Measurements from ENCODE around the gene DLG2.
"Not testable (repeated sequence)": the region's sequence is repeated elsewhere in the genome, so short reads cannot be mapped to it uniquely, and the experiment has no call there.

Gene DLG2

DNA sequence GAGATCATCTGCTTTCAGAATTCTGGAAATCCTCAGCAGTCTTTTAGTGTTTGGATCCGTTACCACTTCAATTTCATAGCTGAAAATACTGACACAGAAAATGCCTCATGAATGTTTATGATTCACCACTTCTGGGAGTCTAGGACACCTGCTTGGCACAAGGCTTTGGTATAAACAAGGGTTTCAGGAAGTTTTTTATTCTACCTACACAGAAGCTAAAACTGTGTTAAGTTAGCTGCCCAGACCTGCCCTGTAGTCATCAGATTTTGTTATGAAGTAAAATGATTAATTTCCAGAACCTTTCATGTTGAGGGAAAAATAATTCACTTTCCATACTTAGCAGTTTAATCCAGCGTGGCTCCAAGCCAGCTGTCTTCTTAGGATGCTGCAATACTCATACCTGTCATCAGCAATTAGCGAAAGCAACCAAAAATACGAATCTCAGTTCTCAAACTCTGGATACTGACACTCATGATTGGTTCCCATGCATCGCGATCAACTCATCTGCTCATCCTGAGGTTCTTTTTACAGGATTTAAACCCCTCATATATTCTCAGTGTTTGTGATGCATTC lies 1882.4 kb downstream of the DLG2 start:
- Histone ChIP-seq H3K4me1 (ENCODE audit: insufficient read depth, low read length) (no peaks in the 10 kb centered on the region), H3K9me3 (ENCODE audit: low read length) (peaks cover 2% of the 10 kb centered on the region), H2AFZ (ENCODE audit: low read depth, low read length) (no peak overlapping the region), H3K27me3 (ENCODE audit: insufficient read depth, low read length) (no peaks in the 10 kb centered on the region), H3K4me3 (ENCODE audit: low read length) (no peak overlapping the region), H3K36me3 (ENCODE audit: insufficient read depth, low read length) (no peaks in the 10 kb centered on the region)

DNA sequence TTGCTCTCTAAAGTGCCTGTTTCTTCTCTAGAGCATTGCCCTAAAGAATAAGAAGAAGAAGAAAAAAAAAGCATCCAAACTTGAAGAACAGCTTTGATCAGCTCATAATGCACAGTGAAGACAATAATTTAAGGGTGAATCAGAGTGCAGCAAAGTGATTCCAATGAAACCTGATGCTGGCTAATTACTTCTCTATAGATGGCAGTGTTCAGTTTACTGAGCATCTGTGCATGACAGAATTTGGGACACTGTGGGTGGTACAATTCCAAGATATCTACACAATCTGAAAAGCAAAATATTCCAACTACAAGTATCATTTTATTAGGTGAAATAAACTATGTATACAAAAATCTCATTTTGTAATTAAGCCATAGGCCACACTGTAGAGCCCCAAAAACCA lies 1890.5 kb downstream of the DLG2 start:
- Histone ChIP-seq H2AFZ (ENCODE audit: low read depth, low read length) (no peak overlapping the region), H3K9me3 (ENCODE audit: low read length) (no peaks in the 10 kb centered on the region), H3K4me1 (ENCODE audit: insufficient read depth, low read length) (no peaks in the 10 kb centered on the region), H3K4me3 (ENCODE audit: low read length) (no peak overlapping the region), H3K27me3 (ENCODE audit: insufficient read depth, low read length) (no peaks in the 10 kb centered on the region), H3K36me3 (ENCODE audit: insufficient read depth, low read length) (no peaks in the 10 kb centered on the region)

DNA sequence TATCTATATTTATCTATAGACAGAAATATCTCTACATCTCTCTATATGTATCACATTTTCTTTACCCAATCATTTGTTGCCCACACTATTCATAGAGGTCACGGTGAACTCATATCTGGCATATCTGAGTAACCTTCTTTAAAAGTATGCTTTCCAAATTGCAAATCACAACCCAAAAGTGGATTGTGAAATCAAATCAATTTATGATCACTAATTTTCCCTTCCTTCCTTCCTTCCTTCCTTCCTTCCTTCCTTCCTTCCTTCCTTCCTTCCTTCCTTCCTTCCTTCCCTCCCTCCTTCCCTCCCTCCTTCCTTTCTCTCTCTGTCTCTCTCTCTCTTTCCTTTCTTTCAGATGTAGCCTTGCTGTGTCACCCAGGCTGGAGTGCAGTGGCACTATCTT lies 1893.0 kb downstream of the DLG2 start:
- Histone ChIP-seq H3K4me3 (ENCODE audit: low read length) (no peak overlapping the region), H3K27me3 (ENCODE audit: insufficient read depth, low read length) (no peaks in the 10 kb centered on the region), H2AFZ (ENCODE audit: low read depth, low read length) (no peak overlapping the region), H3K4me1 (ENCODE audit: insufficient read depth, low read length) (no peaks in the 10 kb centered on the region), H3K36me3 (ENCODE audit: insufficient read depth, low read length) (no peaks in the 10 kb centered on the region), H3K9me3 (ENCODE audit: low read length) (no peaks in the 10 kb centered on the region)

DNA sequence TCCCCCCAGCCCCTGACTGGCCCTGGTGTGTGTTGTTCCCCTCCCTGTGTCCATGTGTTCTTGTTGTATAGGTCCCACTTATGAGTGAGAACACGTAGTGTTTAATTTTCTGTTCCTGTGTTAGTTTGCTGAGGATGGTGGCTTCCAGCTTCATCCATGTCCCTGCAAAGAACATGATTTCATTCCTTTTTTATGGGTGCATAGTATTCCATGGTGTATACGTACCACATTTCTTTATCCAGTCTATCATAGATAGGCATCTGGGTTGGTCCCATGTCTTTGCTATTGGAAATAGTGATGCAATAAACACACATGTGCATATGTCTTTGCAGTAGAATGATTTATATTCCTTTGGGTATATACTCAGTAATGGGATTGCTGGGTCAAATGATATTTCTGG lies 1895.9 kb downstream of the DLG2 start:
- H3K27me3 ChIP-seq (ENCODE audit: insufficient read depth, low read length); H3K36me3 ChIP-seq (ENCODE audit: insufficient read depth, low read length); H3K4me1 ChIP-seq (ENCODE audit: insufficient read depth, low read length); H2AFZ ChIP-seq (ENCODE audit: low read depth, low read length); H3K9me3 ChIP-seq (ENCODE audit: low read length); H3K4me3 ChIP-seq (ENCODE audit: low read length): not testable (repeated sequence)

DNA sequence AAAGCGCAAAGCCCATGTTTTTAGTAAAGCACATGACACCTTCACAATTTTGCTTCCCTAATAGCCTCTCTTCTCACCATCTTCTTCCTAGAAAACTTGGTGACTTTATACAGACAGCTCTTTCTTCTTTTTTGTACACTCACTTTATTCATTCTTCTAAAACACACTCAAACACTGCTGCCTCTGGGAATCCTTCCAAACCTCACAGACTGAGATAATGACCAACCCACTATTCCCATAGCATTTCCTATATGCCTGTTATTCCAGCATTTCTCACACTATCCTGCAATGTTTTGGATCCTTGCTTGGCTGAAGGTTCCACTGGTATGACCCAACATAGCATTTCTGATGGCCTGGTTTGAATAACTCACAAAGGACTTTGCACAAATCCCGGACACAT lies 1898.9 kb downstream of the DLG2 start:
- H3K4me3 ChIP-seq (ENCODE audit: low read length): no peak overlapping the region
- no peaks in the 10 kb centered on the region for H3K9me3 ChIP-seq (ENCODE audit: low read length)

DNA sequence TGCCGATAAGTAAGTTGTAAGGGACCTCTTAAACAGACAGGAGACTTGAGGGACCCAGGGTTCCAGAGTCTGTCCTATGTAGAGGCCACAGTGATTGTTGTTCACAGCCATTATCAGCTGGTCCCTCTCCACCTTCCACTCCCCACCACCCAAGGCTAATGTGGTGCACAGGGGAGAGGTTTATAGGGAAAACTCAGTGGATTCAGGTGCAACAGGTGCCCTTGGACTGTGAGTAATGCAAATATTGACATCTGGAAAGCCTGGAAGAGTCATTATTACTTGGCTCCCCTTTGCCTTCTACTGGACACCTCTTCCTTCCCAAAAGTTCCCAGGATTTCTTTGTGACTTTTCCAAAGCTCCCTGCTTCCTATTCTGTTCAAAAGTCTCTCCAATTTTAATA lies 1899.9 kb downstream of the DLG2 start:
- no peak overlapping the region for H3K4me3 ChIP-seq (ENCODE audit: low read length)
- H3K9me3 ChIP-seq (ENCODE audit: low read length): no peaks in the 10 kb centered on the region
- no peaks in the 10 kb centered on the region for H3K27me3 ChIP-seq (ENCODE audit: insufficient read depth, low read length)
- no peak overlapping the region for H2AFZ ChIP-seq (ENCODE audit: low read depth, low read length)
- no peaks in the 10 kb centered on the region for H3K36me3 ChIP-seq (ENCODE audit: insufficient read depth, low read length)
- peaks cover 19% of the 10 kb centered on the region for H3K4me1 ChIP-seq (ENCODE audit: insufficient read depth, low read length)

More for the DNA sequence above, 1898.9 kb downstream of the DLG2 start:
- no peaks in the 10 kb centered on the region for H3K27me3 ChIP-seq (ENCODE audit: insufficient read depth, low read length)
- H2AFZ ChIP-seq (ENCODE audit: low read depth, low read length): no peak overlapping the region
- H3K4me1 ChIP-seq (ENCODE audit: insufficient read depth, low read length): peaks cover 19% of the 10 kb centered on the region
- H3K36me3 ChIP-seq (ENCODE audit: insufficient read depth, low read length): no peaks in the 10 kb centered on the region

DNA sequence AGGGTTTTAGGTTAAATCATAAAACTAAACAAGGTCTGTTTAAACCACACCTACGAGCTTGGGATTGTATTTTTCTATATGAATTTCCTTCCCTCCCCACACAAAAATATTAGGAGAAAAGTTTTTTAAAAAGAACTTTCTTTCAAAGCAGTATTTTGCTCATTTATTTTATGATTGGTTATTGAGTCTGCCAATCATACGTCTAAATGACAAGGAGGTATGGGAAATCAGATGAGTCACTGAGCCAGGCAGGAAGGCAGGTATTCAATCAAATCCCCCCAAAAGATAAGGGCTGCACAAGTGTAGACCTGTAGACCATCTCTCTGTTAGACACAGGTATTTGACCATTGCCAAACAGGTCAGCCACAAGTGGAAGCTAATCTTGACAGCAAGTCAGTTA lies 1900.8 kb downstream of the DLG2 start:
- Histone ChIP-seq H3K36me3 (ENCODE audit: insufficient read depth, low read length) (no peaks in the 10 kb centered on the region), H3K9me3 (ENCODE audit: low read length) (no peaks in the 10 kb centered on the region), H3K4me3 (ENCODE audit: low read length) (no peak overlapping the region), H2AFZ (ENCODE audit: low read depth, low read length) (no peak overlapping the region), H3K27me3 (ENCODE audit: insufficient read depth, low read length) (no peaks in the 10 kb centered on the region), H3K4me1 (ENCODE audit: insufficient read depth, low read length) (peaks cover 21% of the 10 kb centered on the region)

DNA sequence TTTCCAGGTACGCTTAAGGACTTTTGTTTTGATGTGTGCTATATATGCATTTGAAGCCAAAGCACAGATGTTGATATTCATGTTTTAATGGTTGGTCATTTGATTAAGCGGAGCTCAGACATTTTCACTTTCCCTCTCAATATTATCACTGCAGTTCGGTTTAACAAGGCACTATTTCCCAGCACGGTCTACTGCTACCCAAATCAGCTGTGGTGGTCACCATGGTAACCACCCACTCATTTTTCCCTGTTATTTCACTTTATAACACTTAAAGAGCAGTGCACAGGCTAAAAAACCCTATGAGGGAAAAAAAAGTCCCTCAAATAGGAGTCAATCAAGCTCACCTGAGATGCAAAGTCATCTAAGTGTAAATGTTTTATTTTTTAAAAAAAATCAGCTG lies 1901.4 kb downstream of the DLG2 start:
- H3K36me3 ChIP-seq (ENCODE audit: insufficient read depth, low read length): no peaks in the 10 kb centered on the region
- no peaks in the 10 kb centered on the region for H3K9me3 ChIP-seq (ENCODE audit: low read length)
- no peaks in the 10 kb centered on the region for H3K27me3 ChIP-seq (ENCODE audit: insufficient read depth, low read length)
- no peak overlapping the region for H3K4me3 ChIP-seq (ENCODE audit: low read length)
- H3K4me1 ChIP-seq (ENCODE audit: insufficient read depth, low read length): peaks cover 24% of the 10 kb centered on the region
- no peak overlapping the region for H2AFZ ChIP-seq (ENCODE audit: low read depth, low read length)

DNA sequence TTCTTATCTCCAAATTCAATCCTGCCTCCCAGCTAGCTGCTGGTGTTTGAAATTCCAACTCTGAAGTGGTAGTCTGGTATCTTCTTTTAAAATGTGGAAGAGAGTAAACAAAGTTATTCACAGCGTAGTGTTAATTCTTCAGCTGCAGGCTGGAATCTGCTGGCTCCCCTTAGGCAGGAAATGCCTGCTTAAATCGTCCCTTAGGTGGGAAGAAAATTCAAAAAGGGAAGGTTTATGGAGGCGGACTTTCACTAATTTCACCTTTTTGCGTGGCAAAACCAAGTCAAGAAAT lies 1901.9 kb downstream of the DLG2 start:
- Histone ChIP-seq H3K4me3 (ENCODE audit: low read length) (no peak overlapping the region), H3K9me3 (ENCODE audit: low read length) (no peaks in the 10 kb centered on the region), H3K27me3 (ENCODE audit: insufficient read depth, low read length) (no peaks in the 10 kb centered on the region), H3K4me1 (ENCODE audit: insufficient read depth, low read length) (peaks cover 24% of the 10 kb centered on the region), H3K36me3 (ENCODE audit: insufficient read depth, low read length) (no peaks in the 10 kb centered on the region), H2AFZ (ENCODE audit: low read depth, low read length) (no peak overlapping the region)

DNA sequence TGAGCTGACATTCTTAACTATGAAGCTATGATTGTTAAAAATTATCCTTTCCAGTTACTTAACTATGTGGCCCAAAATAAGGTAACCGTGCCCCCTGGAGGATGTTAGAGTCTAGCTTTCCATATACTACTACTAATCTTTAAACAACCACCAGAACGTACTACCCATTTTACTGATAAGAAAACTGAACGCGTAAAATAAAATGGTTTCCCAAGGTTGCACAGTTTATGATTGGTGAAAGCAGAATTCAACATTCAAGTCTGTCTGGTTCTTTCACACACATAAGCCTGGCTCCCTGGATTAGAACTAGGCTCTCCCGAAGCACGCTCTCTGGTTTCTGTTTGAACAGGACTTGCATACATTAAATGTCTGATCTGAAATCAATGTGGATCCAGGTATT lies 1903.1 kb downstream of the DLG2 start:
- H3K9me3 ChIP-seq (ENCODE audit: low read length): no peaks in the 10 kb centered on the region

DNA sequence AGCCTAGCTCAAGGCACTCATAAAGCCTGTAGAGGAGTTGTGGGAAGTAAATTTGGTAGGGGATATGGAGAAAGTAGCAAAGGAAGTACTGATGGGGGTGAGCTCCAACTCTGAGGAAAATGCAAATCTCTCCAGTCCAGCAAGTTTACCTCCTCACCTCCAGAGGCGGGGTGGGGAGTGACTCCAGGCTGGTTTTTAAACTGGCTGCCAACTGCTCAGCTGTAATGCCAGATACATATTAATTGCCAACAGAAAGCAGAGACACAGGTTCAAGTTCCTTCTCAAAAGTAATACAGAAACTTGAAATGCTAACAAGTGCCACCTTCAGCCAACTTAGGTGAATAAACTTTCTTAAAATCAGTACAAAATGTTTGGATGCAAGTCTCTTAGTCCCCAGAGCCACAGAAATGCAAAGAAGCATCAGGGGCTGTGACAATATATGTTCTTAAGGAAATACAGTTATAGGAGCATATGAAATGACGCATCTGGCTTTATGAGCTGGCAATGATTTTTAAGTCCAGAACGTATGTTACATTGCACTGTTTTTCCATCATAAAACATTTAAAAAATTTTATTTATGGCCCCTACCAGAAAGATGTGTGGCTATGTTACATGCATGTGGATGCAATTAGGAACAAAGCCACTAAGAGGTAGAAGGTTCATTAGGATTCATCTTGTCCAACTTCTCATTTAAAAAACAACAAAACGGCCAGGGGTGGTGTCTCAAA lies 1904.6 kb downstream of the DLG2 start:
- no peaks in the 10 kb centered on the region for H3K36me3 ChIP-seq (ENCODE audit: insufficient read depth, low read length)
- no peak overlapping the region for H2AFZ ChIP-seq (ENCODE audit: low read depth, low read length)
- H3K9me3 ChIP-seq (ENCODE audit: low read length): no peaks in the 10 kb centered on the region
- H3K4me3 ChIP-seq (ENCODE audit: low read length): no peak overlapping the region
- peaks cover 24% of the 10 kb centered on the region for H3K4me1 ChIP-seq (ENCODE audit: insufficient read depth, low read length)
- H3K27me3 ChIP-seq (ENCODE audit: insufficient read depth, low read length): no peaks in the 10 kb centered on the region

More for the DNA sequence above, 1903.1 kb downstream of the DLG2 start:
- Histone ChIP-seq H3K36me3 (ENCODE audit: insufficient read depth, low read length) (no peaks in the 10 kb centered on the region), H3K4me1 (ENCODE audit: insufficient read depth, low read length) (peaks cover 24% of the 10 kb centered on the region), H2AFZ (ENCODE audit: low read depth, low read length) (peak overlapping the region; percentile 71), H3K27me3 (ENCODE audit: insufficient read depth, low read length) (no peaks in the 10 kb centered on the region), H3K4me3 (ENCODE audit: low read length) (no peak overlapping the region)

DNA sequence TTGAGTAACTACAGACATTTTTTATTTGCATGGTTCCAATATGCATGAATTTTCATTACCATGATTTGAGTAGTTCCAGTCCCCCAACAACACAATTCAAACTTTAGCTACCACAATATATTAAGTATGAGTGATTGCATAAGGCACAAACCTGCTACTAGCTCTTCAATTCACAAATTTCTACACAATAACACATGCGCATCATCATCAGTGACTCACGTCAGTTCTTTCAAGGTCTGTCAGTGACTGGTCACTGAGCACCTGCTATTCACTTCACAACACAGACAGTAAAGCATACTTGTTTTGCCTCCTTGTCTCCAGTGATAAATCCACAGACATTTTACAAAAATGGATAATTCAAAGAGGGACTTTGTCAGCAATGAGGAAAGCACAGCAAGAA lies 1905.9 kb downstream of the DLG2 start:
- Histone ChIP-seq H3K9me3 (ENCODE audit: low read length) (no peaks in the 10 kb centered on the region), H3K36me3 (ENCODE audit: insufficient read depth, low read length) (no peaks in the 10 kb centered on the region), H3K4me1 (ENCODE audit: insufficient read depth, low read length) (peaks cover 24% of the 10 kb centered on the region), H3K4me3 (ENCODE audit: low read length) (no peak overlapping the region), H2AFZ (ENCODE audit: low read depth, low read length) (no peak overlapping the region), H3K27me3 (ENCODE audit: insufficient read depth, low read length) (no peaks in the 10 kb centered on the region)

DNA sequence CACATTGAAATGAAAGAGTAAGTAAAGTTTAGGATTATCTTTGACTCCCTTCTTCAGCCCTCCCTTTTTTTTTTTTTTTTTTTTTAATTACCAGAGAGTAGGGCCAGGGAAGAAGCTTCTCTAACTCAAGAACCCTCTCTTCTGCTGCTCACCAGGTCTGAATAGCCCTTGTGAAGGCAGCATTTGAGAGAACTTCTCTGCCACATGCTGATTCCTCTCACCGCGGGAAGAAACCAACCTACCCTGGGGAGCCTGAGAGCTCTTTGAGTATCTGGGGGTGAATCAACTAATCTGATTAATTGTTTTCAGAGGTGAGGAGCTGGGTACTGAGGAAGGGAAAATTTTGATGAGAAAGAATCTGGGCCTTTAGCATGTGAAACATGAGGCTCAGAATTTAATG lies 1906.5 kb downstream of the DLG2 start:
- Histone ChIP-seq H3K36me3 (ENCODE audit: insufficient read depth, low read length) (no peaks in the 10 kb centered on the region), H2AFZ (ENCODE audit: low read depth, low read length) (no peak overlapping the region), H3K4me3 (ENCODE audit: low read length) (no peak overlapping the region), H3K27me3 (ENCODE audit: insufficient read depth, low read length) (no peaks in the 10 kb centered on the region), H3K4me1 (ENCODE audit: insufficient read depth, low read length) (peaks cover 22% of the 10 kb centered on the region), H3K9me3 (ENCODE audit: low read length) (no peaks in the 10 kb centered on the region)

DNA sequence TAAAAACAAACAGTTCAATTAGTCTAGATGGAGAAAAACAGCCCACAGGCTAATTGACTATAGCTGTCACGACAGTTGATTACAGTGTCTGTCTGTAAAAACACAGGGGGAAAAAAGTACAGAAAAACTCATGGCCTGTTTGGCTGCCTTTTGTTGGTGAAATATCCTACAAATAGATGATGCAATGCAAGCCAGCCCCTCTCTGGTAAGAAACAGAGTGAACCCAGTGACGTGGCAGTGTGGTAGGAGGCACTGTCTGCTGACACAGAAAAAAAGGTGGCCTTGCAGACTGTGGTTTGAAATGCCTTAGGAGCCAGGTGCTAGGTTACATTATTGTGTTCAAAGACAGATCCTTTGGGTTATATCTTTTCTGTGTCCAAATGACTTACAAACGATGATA lies 1909.6 kb downstream of the DLG2 start:
- H3K4me1 ChIP-seq (ENCODE audit: insufficient read depth, low read length): peaks cover 6% of the 10 kb centered on the region
- H3K9me3 ChIP-seq (ENCODE audit: low read length): no peaks in the 10 kb centered on the region
- H3K36me3 ChIP-seq (ENCODE audit: insufficient read depth, low read length): no peaks in the 10 kb centered on the region
- H2AFZ ChIP-seq (ENCODE audit: low read depth, low read length): no peak overlapping the region
- no peak overlapping the region for H3K4me3 ChIP-seq (ENCODE audit: low read length)
- H3K27me3 ChIP-seq (ENCODE audit: insufficient read depth, low read length): no peaks in the 10 kb centered on the region

All from neuron (in vitro differentiated cells).